Spleen (tissue), 11 donors: ENCODE results near the gene MLC1. TPM values are rescaled to one million over a fixed set of nuclear protein-coding genes. Genes with fewer than 3 reads are reported as not detected.
A peak's percentile ranks its signal among the peaks of the same experiment; 100 is the strongest.

ENCODE experiments used
- DNase-seq: peaks from one replicate; pipeline ENCODE4 v3.0.0-alpha.2; 2020
- H3K27ac ChIP-seq, 8 donors: fragments of 200-600 bp; sonication (generic) in 7 of 8; 1 replicate in 4 of 8; 2 replicates in 4 of 8; pipeline versions ENCODE4 v1.5.0 to v1.8.0; 2016 to 2021; ENCODE audit warnings: inconsistent platforms in 4 of 8, mild to moderate bottlenecking in 4 of 8, moderate library complexity in 1 of 8
- H3K27me3 ChIP-seq, 7 donors: fragments of 200-600 bp; sonication (generic) in 6 of 7; replicated peaks in 1 of 7; 1 replicate in 4 of 7; 2 replicates in 3 of 7; pipeline versions ENCODE4 v1.5.0 to v1.8.0; 2016 to 2021; ENCODE audit warnings: inconsistent platforms in 3 of 7, mild to moderate bottlenecking in 1 of 7
- H3K36me3 ChIP-seq, 6 donors: fragments of 200-600 bp; sonication (generic) in 5 of 6; 1 replicate in 4 of 6; 2 replicates in 2 of 6; pipeline versions ENCODE4 v1.5.0 to v1.8.0; 2016 to 2021; ENCODE audit warnings: inconsistent platforms in 2 of 6
- H3K4me1 ChIP-seq, 6 donors: fragments of 200-600 bp; sonication (generic) in 5 of 6; 1 replicate in 3 of 6; 2 replicates in 3 of 6; pipeline versions ENCODE4 v1.5.0 to v1.8.0; 2016 to 2021; ENCODE audit warnings: inconsistent platforms in 3 of 6
- H3K4me3 ChIP-seq, 8 donors: fragments of 200-600 bp; sonication (generic) in 7 of 8; 1 replicate in 4 of 8; 2 replicates in 4 of 8; pipeline versions ENCODE4 v1.5.0 to v1.8.0; 2016 to 2021; ENCODE audit warnings: inconsistent platforms in 4 of 8, mild to moderate bottlenecking in 4 of 8, moderate library complexity in 2 of 8
- H3K9me3 ChIP-seq, 8 donors: fragments of 200-600 bp; sonication (generic) in 7 of 8; 1 replicate in 4 of 8; 2 replicates in 4 of 8; pipeline versions ENCODE4 v1.5.0 to v1.8.0; 2016 to 2021; ENCODE audit warnings: inconsistent platforms in 4 of 8
- POLR2A ChIP-seq, 3 donors: fragments of 450-650 bp; IDR thresholded peaks; one replicate each; pipeline ENCODE4 v1.5.1; 2017; ENCODE audit warnings: antibody characterized with exemption in 3 of 3, mild to moderate bottlenecking in 1 of 3
- POLR2AphosphoS5 ChIP-seq, 3 donors: sonication (generic); formaldehyde crosslinking; IDR thresholded peaks; one replicate each; pipeline ENCODE4 v1.5.1; 2017; ENCODE audit warnings: antibody characterized with exemption in 3 of 3
- WGBS, 5 donors: extraction: QIAGEN DNeasy Blood & Tissue Kit in 3 of 5; methylation state at CpG; one replicate each; pipeline versions ENCODE4 v1.1.5 to v1.1.7; 2013 to 2018; 5-methylcytosine and 5-hydroxymethylcytosine counted together
- intact Hi-C: fragments of 100-400 bp; cut with DNase I; formaldehyde crosslinking; loops from one replicate; pipeline ENCODE4 v1.15.0; 2023; ENCODE audit warnings: low total_unique reads
- polyA plus RNA-seq, 3 donors: library from polyadenylated mRNA; stranded (reverse); fragments of 200-250 nt; gene quantifications; one replicate each; pipeline ENCODE4 v1.2.1, GENCODE V29; 2013
- total RNA-seq, 7 donors: library from RNA; depleted of rRNA in 3 of 7; stranded (reverse); fragments of >200 nt in 3 of 7; fragmentation: NEBNext Ultra II Directional in 4 of 7; extraction: Animal tissue kit (Norgen Biotek cat#: 25700) in 4 of 7; gene quantifications; one replicate each; pipeline versions ENCODE4 v1.1.0 to v1.2.1, GENCODE V29; 2016 to 2021
- TF ChIP-seq, protein P1 (sequence below), 11 experiments: fragments of 200-600 bp in 7 of 11; fragments of 450-650 bp in 4 of 11; sonication (generic) in 4 of 11; IDR thresholded peaks in 8 of 11; conservative IDR thresholded peaks in 3 of 11; 1 replicate in 7 of 11; 2 replicates in 4 of 11; pipeline versions ENCODE4 v1.4.0 to v1.8.0; 2016 to 2021; ENCODE audit warnings: antibody characterized with exemption in 11 of 11, inconsistent platforms in 4 of 11, mild to moderate bottlenecking in 1 of 11
- donor health status: healthy with polysubstance abuse.
- donor health status: DM: no; HTN: no; CAD: no; lungs with moderate emphysema.
- donor health status: DM: no; HTN: no; CAD: no.
- donor health status: Bipolar disorder and iron deficiency.
- donor health status: healthy.
- donor health status: DM: no; HTN: no; CAD: no.
- donor health status: DM: yes; HTN: yes; CAD: no.

MLC1 gene
- total and polyA plus RNA-seq, 10 donors, result 0.17 to 4.4 (median 1.6) TPM

DNA sequence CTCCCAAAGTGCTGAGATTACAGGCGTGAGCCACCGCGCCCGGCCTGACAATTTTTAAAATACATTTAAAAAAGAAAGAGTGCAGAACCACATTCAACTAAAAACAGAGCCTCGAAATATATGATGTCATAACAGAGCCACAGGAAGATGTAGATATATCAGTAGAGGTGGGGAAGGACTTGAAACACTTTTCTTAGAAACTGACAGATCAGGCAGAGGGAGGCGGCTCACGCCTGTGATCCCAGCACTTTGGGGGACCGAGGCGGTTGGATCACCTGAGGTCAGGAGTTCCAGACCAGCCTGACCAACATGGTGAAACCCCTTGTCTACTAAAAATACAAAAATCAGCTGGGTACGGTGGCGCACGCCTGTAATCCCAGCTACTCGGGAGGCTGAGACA is 7.0 kb downstream of the MLC1 start:
- H3K4me3 ChIP-seq, result no peak overlapping the region
- no peaks in the 10 kb centered on the region for H3K9me3 ChIP-seq
- intact Hi-C loops, result no loop called here
- H3K36me3 ChIP-seq, result peaks cover 0 to 5% (median 0%) of the 10 kb centered on the region in 6 donors
- H3K4me1 ChIP-seq, result no peaks in the 10 kb centered on the region
- H3K27ac ChIP-seq, result no peak overlapping the region
- peaks cover 0 to 25% (median 3%) of the 10 kb centered on the region in 7 donors for H3K27me3 ChIP-seq
- WGBS, 5 donors, result 89 to 95% (median 92%) methylated on average over 13 of the region's 13 CpGs
- DNase-seq, result peak; percentile 37
- TF ChIP-seq POLR2A (IDR thresholded peaks at IDR 0.05), result no peak
- TF ChIP-seq, protein P1, sequence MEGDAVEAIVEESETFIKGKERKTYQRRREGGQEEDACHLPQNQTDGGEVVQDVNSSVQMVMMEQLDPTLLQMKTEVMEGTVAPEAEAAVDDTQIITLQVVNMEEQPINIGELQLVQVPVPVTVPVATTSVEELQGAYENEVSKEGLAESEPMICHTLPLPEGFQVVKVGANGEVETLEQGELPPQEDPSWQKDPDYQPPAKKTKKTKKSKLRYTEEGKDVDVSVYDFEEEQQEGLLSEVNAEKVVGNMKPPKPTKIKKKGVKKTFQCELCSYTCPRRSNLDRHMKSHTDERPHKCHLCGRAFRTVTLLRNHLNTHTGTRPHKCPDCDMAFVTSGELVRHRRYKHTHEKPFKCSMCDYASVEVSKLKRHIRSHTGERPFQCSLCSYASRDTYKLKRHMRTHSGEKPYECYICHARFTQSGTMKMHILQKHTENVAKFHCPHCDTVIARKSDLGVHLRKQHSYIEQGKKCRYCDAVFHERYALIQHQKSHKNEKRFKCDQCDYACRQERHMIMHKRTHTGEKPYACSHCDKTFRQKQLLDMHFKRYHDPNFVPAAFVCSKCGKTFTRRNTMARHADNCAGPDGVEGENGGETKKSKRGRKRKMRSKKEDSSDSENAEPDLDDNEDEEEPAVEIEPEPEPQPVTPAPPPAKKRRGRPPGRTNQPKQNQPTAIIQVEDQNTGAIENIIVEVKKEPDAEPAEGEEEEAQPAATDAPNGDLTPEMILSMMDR (IDR thresholded peaks at IDR 0.05 in 8 of 11, conservative IDR thresholded peaks at IDR 0.05 in 3 of 11), result no peak

- Histone ChIP-seq H3K4me1 (no peaks in the 10 kb centered on the region), H3K36me3 (peaks cover 0 to 17% (median 0%) of the 10 kb centered on the region in 6 donors), H3K4me3 (no peak overlapping the region), H3K9me3 (no peaks in the 10 kb centered on the region), H3K27ac (no peak overlapping the region), H3K27me3 (peaks cover 0 to 25% (median 4%) of the 10 kb centered on the region in 7 donors)
- intact Hi-C loops, result no loop called here
- DNase-seq, result peak; percentile 61
- 80 to 88% (median 84%) methylated on average over 36 to 43 of the region's 43 CpGs for WGBS, 5 donors
- TF ChIP-seq POLR2AphosphoS5 (IDR thresholded peaks at IDR 0.05) (no peak), POLR2A (IDR thresholded peaks at IDR 0.05) (no peak)
- TF ChIP-seq, protein P1 (IDR thresholded peaks at IDR 0.05 in 8 of 11, conservative IDR thresholded peaks at IDR 0.05 in 3 of 11), result no peak
Observed at GRCh38 chr22:50076646-50077535, 8.3 kb downstream of the MLC1 start.

GRCh38 chr22:50074551-50075530 is 10.4 kb downstream of the MLC1 start:
- Histone ChIP-seq H3K4me3 (no peak overlapping the region), H3K9me3 (no peaks in the 10 kb centered on the region), H3K27me3 (peaks cover 0 to 26% (median 0%) of the 10 kb centered on the region in 7 donors), H3K36me3 (peaks cover 0 to 22% (median 0%) of the 10 kb centered on the region in 6 donors), H3K27ac (no peak overlapping the region), H3K4me1 (no peaks in the 10 kb centered on the region)
- TF ChIP-seq POLR2A (IDR thresholded peaks at IDR 0.05) (no peak), POLR2AphosphoS5 (IDR thresholded peaks at IDR 0.05) (no peak)
- TF ChIP-seq, protein P1 (IDR thresholded peaks at IDR 0.05 in 8 of 11, conservative IDR thresholded peaks at IDR 0.05 in 3 of 11), result no peak
- intact Hi-C loops, result no loop called here
- 82 to 91% (median 88%) methylated on average over 26 to 32 of the region's 32 CpGs for WGBS, 5 donors
- peak; percentile 38 for DNase-seq
